NCI-H1436 treated with DMSO at 0.1 percent for 48 hours (cell line): ENCODE measurements around the gene TXNDC16.
"Not testable (repeated sequence)": the region's sequence is repeated elsewhere in the genome, so short reads cannot be mapped to it uniquely, and the experiment has no call there.

Source experiments
- DNase-seq: peaks from one replicate; lab custom pipeline; 2025; lab: John Stamatoyannopoulos, UW

Gene TXNDC16

GRCh38 chr14:52545584-52546317 is 6.6 kb downstream of the TXNDC16 start:
- no peak for DNase-seq

- DNase-seq: no peak
These were observed 13.7 kb downstream of the TXNDC16 start for GRCh38 chr14:52538623-52539022.

GRCh38 chr14:52536269-52536668 is 16.0 kb downstream of the TXNDC16 start:
- DNase-seq: no peak

- DNase-seq: no peak
These were observed 20.8 kb downstream of the TXNDC16 start for GRCh38 chr14:52531481-52531880.

GRCh38 chr14:52527052-52527451 is 25.3 kb downstream of the TXNDC16 start:
- DNase-seq: no peak

GRCh38 chr14:52522581-52523345 is 29.5 kb downstream of the TXNDC16 start:
- no peak for DNase-seq

GRCh38 chr14:52522033-52522432 is 30.3 kb downstream of the TXNDC16 start:
- DNase-seq: no peak

- no peak for DNase-seq
These were observed 38.1 kb downstream of the TXNDC16 start for GRCh38 chr14:52514046-52514811.

- DNase-seq: no peak
These were observed 39.1 kb downstream of the TXNDC16 start for GRCh38 chr14:52513249-52513648.

GRCh38 chr14:52494444-52494843 is 57.9 kb downstream of the TXNDC16 start:
- no peak for DNase-seq

GRCh38 chr14:52485350-52485960 is 66.8 kb downstream of the TXNDC16 start:
- DNase-seq: no peak

GRCh38 chr14:52481864-52482263 is 70.4 kb downstream of the TXNDC16 start:
- DNase-seq: no peak

GRCh38 chr14:52473557-52473956 is 78.7 kb downstream of the TXNDC16 start:
- DNase-seq: no peak

- no peak for DNase-seq
These were observed 79.6 kb downstream of the TXNDC16 start for GRCh38 chr14:52472728-52473127.

GRCh38 chr14:52472251-52472650 is 80.1 kb downstream of the TXNDC16 start:
- DNase-seq: not testable (repeated sequence)

- DNase-seq: no peak
These were observed 84.6 kb downstream of the TXNDC16 start for GRCh38 chr14:52467515-52468266.

GRCh38 chr14:52464175-52464574 is 88.1 kb downstream of the TXNDC16 start:
- no peak for DNase-seq

GRCh38 chr14:52463375-52463774 is 88.9 kb downstream of the TXNDC16 start:
- DNase-seq: no peak

- DNase-seq: no peak
These were observed 90.6 kb downstream of the TXNDC16 start for GRCh38 chr14:52461721-52462120.

- no peak for DNase-seq
These were observed 93.6 kb downstream of the TXNDC16 start for GRCh38 chr14:52458721-52459085.

GRCh38 chr14:52457411-52457810 is 94.9 kb downstream of the TXNDC16 start:
- no peak for DNase-seq
